Choroid plexus epithelial cell (primary cell): ENCODE results near the gene PTGER3.
"Not testable (repeated sequence)": the region's sequence is repeated elsewhere in the genome, so short reads cannot be mapped to it uniquely, and the experiment has no call there.

Source experiments
- DNase-seq: peaks from one replicate; pipeline ENCODE4 v3.0.0-alpha.2; 2010; ENCODE audit warnings: low read depth
- H3K4me3 ChIP-seq: 2 replicates; pipeline ENCODE4 v1.5.1; 2011; ENCODE audit warnings: low read depth, mild to moderate bottlenecking, control low read depth, low read length, moderate library complexity
- CTCF ChIP-seq: conservative IDR thresholded peaks from 2 replicates; pipeline ENCODE4 v1.5.1; 2011; ENCODE audit warnings: low read depth, mild to moderate bottlenecking, control low read depth, inconsistent platforms, low read length, moderate library complexity

PTGER3 gene

GRCh38 chr1:70992521-70992920 is 55.1 kb downstream of the PTGER3 start:
- no peak for DNase-seq
- no peak overlapping the region for H3K4me3 ChIP-seq
- no peak for TF ChIP-seq CTCF

- TF ChIP-seq CTCF: no peak
- no peak for DNase-seq
- no peak overlapping the region for H3K4me3 ChIP-seq
Measured at GRCh38 chr1:70990469-70991253, 57.0 kb downstream of the PTGER3 start.

- no peak overlapping the region for H3K4me3 ChIP-seq
- no peak for DNase-seq
- no peak for TF ChIP-seq CTCF
Measured at GRCh38 chr1:70987497-70987896, 60.1 kb downstream of the PTGER3 start.

GRCh38 chr1:70985776-70986225 is 61.8 kb downstream of the PTGER3 start:
- not testable (repeated sequence) for H3K4me3 ChIP-seq

GRCh38 chr1:70985278-70985677 is 62.3 kb downstream of the PTGER3 start:
- H3K4me3 ChIP-seq, DNase-seq: not testable (repeated sequence)

More at GRCh38 chr1:70985776-70986225, 61.8 kb downstream of the PTGER3 start:
- DNase-seq: not testable (repeated sequence)

- no peak overlapping the region for H3K4me3 ChIP-seq
- no peak for TF ChIP-seq CTCF
- DNase-seq: no peak
Measured at GRCh38 chr1:70980361-70980760, 67.3 kb downstream of the PTGER3 start.

GRCh38 chr1:70979881-70980280 is 67.7 kb downstream of the PTGER3 start:
- H3K4me3 ChIP-seq: no peak overlapping the region

More at GRCh38 chr1:70979881-70980280, 67.7 kb downstream of the PTGER3 start:
- DNase-seq: no peak
- no peak for TF ChIP-seq CTCF
